GM18498 (cell line): ENCODE results near the gene ZNF425.
"Not testable (repeated sequence)": the region's sequence is repeated elsewhere in the genome, so short reads cannot be mapped to it uniquely, and the experiment has no call there.

Experiments
- ATAC-seq: cut with Tn5 transposase; IDR thresholded peaks from one replicate; pipeline ENCODE4 v1.9.1; 2021; ENCODE audit warnings: mild to moderate bottlenecking, moderate library complexity; ENCODE audit not compliant: unreplicated experiment

The ZNF425 gene

DNA sequence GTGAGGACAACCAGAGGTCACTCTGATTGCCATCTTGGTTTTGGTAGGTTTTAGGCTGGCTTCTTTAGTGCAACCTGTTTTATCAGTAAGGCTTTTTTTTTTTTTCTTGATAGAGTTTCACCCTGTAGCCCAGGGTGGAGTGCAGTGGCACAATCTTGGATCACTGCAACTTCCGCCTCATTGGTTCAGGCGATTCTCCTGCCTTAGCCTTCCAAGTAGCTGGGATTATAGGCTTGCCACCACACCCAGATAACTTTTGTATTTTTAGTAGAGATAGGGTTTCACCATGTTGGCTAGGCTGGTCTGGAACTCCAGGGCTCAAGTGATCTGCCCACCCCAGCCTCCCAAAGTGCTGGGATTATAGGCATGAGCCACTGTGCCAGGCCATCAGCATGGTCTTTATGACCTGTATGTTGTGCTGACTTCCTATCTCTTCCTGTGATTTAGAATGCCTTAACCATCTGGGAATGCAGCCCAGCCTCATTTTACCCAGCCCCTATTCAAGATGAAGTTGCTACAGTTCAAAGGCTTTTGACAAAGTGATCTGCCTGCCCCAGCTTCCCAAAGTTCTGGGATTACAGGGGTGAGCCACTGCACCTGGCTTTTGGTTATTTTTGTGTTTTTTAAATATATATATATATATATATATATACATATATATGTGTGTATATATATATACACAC, 7.0 kb upstream of the ZNF425 start:
- ATAC-seq: no peak

GRCh38 chr7:149130572-149131198, 4.6 kb upstream of the ZNF425 start:
- ATAC-seq: no peak

DNA sequence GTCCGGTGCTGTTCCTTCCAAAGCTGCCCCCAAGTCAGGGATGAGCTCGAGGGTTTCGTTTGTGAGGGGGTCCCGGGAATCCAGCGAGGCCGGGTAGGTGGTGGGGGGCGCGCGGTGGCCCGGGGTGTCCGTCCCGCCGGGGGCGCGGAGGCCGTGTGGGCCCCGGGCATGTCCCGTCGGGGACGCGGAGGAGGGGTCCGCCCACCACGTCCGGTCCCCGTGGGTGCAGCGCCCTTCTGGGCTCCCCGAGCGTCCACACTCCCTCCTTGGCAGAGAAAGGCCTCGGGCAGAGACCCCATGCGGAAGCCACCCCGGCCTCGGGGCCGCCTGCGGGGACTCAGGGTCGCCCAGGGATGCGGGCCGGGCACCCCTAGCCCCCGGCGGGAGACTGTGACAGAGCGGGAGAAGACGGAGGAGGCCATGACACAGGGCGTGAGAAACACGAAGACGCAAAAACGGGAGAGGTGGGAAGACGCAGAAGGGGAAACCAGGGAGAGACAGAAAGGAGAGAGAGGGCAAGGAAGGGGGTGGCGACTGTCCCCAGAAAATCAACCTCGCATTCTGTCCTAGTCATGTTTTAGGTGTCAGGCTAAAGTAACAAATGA, 640 bp upstream of the ZNF425 start:
- ATAC-seq: peak; percentile 54

GRCh38 chr7:149125189-149125862, 798 bp downstream of the ZNF425 start:
- ATAC-seq: peak; percentile 4

DNA sequence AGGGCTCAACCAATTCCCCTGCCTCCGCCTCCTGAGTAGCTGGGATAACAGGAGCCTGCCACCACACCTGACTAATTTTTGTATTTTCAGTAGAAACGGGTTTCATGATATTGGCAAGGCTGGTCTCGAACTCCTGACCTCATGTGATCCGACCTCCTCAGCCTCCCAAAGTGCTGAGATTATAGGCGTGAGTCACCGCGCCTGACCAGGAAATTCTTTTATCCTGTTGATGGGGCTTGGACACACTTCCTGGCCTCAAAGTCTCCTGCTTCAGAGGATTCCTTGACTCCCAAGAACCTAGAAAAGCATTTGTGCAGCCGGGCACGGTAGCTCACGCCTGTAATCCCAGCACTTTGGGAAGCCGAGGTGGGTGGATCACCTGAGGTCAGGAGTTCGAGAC, 16.2 kb downstream of the ZNF425 start:
- ATAC-seq: no peak

GRCh38 chr7:149104749-149105148, 21.4 kb downstream of the ZNF425 start:
- no peak for ATAC-seq

- no peak for ATAC-seq
These were observed 21.9 kb downstream of the ZNF425 start for GRCh38 chr7:149104214-149104613.

DNA sequence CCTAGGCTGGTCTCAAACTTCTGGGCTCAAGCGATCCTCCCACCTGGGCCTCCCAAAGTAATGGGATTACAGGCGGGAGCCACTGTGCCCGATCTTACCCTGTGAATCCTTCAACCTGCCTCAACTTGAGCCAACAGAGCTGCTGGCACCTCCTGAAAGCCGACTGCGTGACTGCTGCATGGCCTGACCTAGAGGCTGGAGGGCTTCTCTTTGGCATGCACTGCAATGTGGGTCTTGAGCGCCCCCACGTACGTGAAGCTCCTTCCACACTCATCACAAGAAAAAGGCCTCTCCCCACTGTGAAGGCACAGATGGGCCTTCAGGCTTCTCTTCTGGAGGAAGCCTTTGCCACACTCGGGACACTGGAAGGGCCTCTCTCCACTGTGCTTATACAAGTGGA, 22.7 kb downstream of the ZNF425 start:
- ATAC-seq: no peak

DNA sequence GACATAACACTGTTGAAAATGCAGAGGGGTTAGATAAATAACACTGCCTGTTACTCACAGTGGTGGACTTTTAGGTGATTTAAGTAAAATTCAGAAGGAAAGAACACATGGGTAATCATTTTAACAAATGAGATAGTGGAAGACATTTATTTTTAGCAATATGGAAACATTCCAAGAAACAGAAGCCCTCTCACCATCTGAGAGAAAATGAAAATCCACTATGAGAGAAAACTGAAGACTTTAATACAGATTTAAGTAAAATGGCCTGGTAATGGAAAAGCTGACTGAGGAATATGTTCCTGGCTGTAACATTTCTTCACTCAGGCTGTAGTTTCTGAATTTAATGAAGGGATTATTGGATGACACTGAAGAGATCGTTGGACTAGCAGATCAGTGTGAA, 23.5 kb downstream of the ZNF425 start:
- no peak for ATAC-seq

GRCh38 chr7:149100821-149101220, 25.3 kb downstream of the ZNF425 start:
- ATAC-seq: no peak

DNA sequence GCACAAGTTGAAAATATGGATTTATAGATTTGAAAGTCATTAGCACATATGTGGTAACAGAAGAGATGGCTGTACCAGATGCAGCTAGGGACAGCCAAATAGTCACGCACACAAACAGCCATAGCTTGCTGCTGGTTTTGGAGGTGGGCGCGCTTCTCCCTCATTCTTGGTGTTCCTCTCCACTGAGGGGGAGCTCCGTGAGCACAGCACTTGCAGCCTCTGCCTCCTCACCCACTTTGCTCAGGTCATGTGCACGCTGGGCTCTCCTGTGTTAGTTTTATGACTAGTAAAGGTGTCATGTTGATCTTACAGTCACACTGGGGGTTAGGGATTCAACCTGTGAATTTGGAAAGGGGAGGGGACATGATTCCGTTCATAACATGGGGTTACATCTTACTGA, 27.1 kb downstream of the ZNF425 start:
- no peak for ATAC-seq

- no peak for ATAC-seq
These were observed 29.0 kb downstream of the ZNF425 start for GRCh38 chr7:149097088-149097487.

- no peak for ATAC-seq
These were observed 32.9 kb downstream of the ZNF425 start for GRCh38 chr7:149093228-149093627.

- not testable (repeated sequence) for ATAC-seq
These were observed 33.9 kb downstream of the ZNF425 start for GRCh38 chr7:149092244-149092643.

- ATAC-seq: peak; percentile 87
These were observed 35.5 kb downstream of the ZNF425 start, which contains the start of gene ZNF786 for GRCh38 chr7:149090397-149091195. ZNF786 (minus strand) TSS chr7:149090718; CDS start chr7:149090640, 78 bp downstream.

GRCh38 chr7:149087376-149087775, 38.7 kb downstream of the ZNF425 start:
- ATAC-seq: no peak

DNA sequence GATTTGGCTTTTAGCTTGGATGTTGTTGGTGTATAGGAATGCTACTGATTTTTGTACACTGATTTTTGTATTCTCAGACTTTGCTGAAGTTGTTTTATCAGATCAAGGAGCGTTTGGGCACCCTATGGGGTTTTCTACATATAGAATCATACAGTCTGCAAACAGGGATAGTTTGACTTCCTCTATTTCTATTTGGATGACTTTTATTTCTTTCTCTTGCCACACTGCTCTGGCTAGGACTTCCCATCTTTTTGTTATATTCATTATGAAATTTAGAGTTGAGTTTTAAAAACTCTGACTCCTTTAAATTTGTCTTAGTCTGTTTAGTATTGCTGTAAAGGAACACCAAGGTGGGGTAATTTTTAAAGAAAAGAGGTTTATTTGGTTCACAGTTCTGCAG, 40.3 kb downstream of the ZNF425 start:
- no peak for ATAC-seq

DNA sequence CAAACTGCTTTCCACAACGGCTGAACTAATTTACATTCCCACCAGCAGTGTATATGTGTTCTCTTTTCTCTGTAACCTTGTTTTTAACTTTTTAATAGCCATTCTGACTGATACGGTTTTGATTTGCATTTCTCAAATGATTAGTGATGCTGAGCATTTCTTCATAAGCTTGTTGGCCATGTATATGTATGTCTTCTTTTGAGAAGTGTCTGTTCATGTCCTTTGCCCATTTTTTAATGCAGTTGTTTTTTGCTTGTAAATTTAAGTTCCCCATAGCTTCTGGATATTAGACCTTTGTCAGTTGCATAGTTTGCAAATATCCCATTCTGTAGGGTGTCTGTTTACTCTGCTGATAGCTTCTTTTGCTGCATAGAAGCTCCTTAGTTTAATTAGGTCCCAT, 41.7 kb downstream of the ZNF425 start:
- no peak for ATAC-seq

GRCh38 chr7:149081914-149082313, 44.2 kb downstream of the ZNF425 start:
- no peak for ATAC-seq

DNA sequence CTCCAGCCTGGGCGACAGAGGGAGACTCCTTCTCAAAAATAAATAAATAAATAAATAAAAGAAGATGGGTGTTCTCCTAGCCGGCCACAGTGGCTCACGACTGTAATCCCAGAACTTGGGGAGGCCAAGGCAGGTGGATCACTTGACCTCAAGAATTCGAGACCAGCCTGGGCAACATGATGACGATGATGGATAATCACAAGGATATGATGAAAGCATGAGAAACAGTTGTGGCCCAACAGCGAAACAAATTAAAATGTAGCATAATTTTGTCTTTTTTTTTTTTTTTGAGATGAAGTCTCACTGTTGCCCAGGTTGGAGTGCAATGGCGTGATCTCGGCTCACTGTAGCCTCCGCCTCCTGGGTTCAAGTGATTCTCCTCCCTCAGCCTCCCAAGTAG, 48.5 kb downstream of the ZNF425 start:
- no peak for ATAC-seq

GRCh38 chr7:149075286-149075685, 50.8 kb downstream of the ZNF425 start:
- ATAC-seq: no peak
